Measurements from ENCODE around the gene GNA14. TPM values are rescaled to one million over a fixed set of nuclear protein-coding genes. Genes with fewer than 3 reads are reported as not detected.
A peak's percentile ranks its signal among the peaks of the same experiment; 100 is the strongest.
"Not testable (repeated sequence)": the region's sequence is repeated elsewhere in the genome, so short reads cannot be mapped to it uniquely, and the experiment has no call there.

The GNA14 gene
- total and polyA plus RNA-seq, 2 donors (not counting 3 experiments of a cell fraction or from before 2014, with no cell fraction given): 2.1 to 3.3 TPM

GRCh38 chr9:77418226-77418625, 229.9 kb downstream of the GNA14 start:
- Histone ChIP-seq H3K27me3 (ENCODE audit: control insufficient read depth in 2 of 2, insufficient read depth in 2 of 2, low read length in 2 of 2) (no peaks in the 10 kb centered on the region), H3K36me3 (ENCODE audit: control insufficient read depth in 2 of 2, extremely low read depth in 1 of 2, insufficient read depth in 2 of 2, low read length in 2 of 2) (no peaks in the 10 kb centered on the region), H4K20me1 (replicated peaks; ENCODE audit: control insufficient read depth, extremely low read depth, insufficient read depth, low read length) (no peaks in the 10 kb centered on the region), H3K9ac (replicated peaks; ENCODE audit: extremely low read depth, insufficient read depth, low read length) (no peak overlapping the region), H3K9me3 (replicated peaks; ENCODE audit: control insufficient read depth, insufficient read depth, low read length) (no peaks in the 10 kb centered on the region), H3K4me3 (replicated peaks in 1 of 3; ENCODE audit: insufficient read depth in 1 of 3, low read depth in 1 of 3, low read length in 3 of 3) (no peak overlapping the region), H3K79me2 (ENCODE audit: control insufficient read depth, insufficient read depth, low read length) (no peaks in the 10 kb centered on the region), H3K4me1 (ENCODE audit: control insufficient read depth, extremely low read depth, insufficient read depth, low read length) (peaks cover 48% of the 10 kb centered on the region), H2AFZ (ENCODE audit: low read depth, low read length) (no peak overlapping the region), H3K27ac (ENCODE audit: insufficient read depth, low read depth, low read length) (no peak overlapping the region), H3K4me2 (ENCODE audit: insufficient read depth, low read length) (no peak overlapping the region), H3K9me1 (replicated peaks; ENCODE audit: control insufficient read depth, extremely low read depth, insufficient read depth, low read length) (no peaks in the 10 kb centered on the region)
- ChIA-PET CTCF (interaction anchor here (1.0 to 3.0 kb wide), 7 partner anchors 12 to 126 kb away, joined by 3 to 20 read pairs (median 4); no protein-coding TSS in a partner anchor), POLR2A (no interaction called here)
- intact Hi-C loops (cut with micrococcal nuclease): no loop called here
- dilution Hi-C loops (cut with MboI; ENCODE audit: extremely low pct_ligation_motif_present, low sequenced_read_pairs): no loop called here
- no TSS peak for BruUV-seq (replicated peaks)
- FAIRE-seq: no peak
- no peak for TF ChIP-seq FOS (IDR thresholded peaks at IDR 0.05; ENCODE audit: borderline replicate concordance, insufficient read depth, low read length)
- DNase-seq (ENCODE audit: low read depth, low spot score): no peak

GRCh38 chr9:77417566-77417965, 230.6 kb downstream of the GNA14 start:
- Histone ChIP-seq H4K20me1 (replicated peaks; ENCODE audit: control insufficient read depth, extremely low read depth, insufficient read depth, low read length) (no peaks in the 10 kb centered on the region), H3K27me3 (ENCODE audit: control insufficient read depth in 2 of 2, insufficient read depth in 2 of 2, low read length in 2 of 2) (no peaks in the 10 kb centered on the region), H3K9me3 (replicated peaks; ENCODE audit: control insufficient read depth, insufficient read depth, low read length) (no peaks in the 10 kb centered on the region), H3K4me2 (ENCODE audit: insufficient read depth, low read length) (peak overlapping the region; percentile 69), H3K4me1 (ENCODE audit: control insufficient read depth, extremely low read depth, insufficient read depth, low read length) (peaks cover 45% of the 10 kb centered on the region), H3K36me3 (ENCODE audit: control insufficient read depth in 2 of 2, extremely low read depth in 1 of 2, insufficient read depth in 2 of 2, low read length in 2 of 2) (no peaks in the 10 kb centered on the region), H3K9ac (replicated peaks; ENCODE audit: extremely low read depth, insufficient read depth, low read length) (no peak overlapping the region), H3K9me1 (replicated peaks; ENCODE audit: control insufficient read depth, extremely low read depth, insufficient read depth, low read length) (no peaks in the 10 kb centered on the region), H3K79me2 (ENCODE audit: control insufficient read depth, insufficient read depth, low read length) (no peaks in the 10 kb centered on the region), H2AFZ (ENCODE audit: low read depth, low read length) (peak overlapping the region; percentile 10), H3K4me3 (replicated peaks in 1 of 3; ENCODE audit: insufficient read depth in 1 of 3, low read depth in 1 of 3, low read length in 3 of 3) (no peak overlapping the region), H3K27ac (ENCODE audit: insufficient read depth, low read depth, low read length) (peak overlapping the region; percentile 24)
- dilution Hi-C loops (cut with MboI; ENCODE audit: extremely low pct_ligation_motif_present, low sequenced_read_pairs) (no loop called here), intact Hi-C loops (cut with micrococcal nuclease) (no loop called here)
- peak; percentile 72 for DNase-seq (ENCODE audit: low read depth, low spot score)
- TF ChIP-seq FOS (IDR thresholded peaks at IDR 0.05; ENCODE audit: borderline replicate concordance, insufficient read depth, low read length) (peak; percentile 41), EZH2 (IDR thresholded peaks at IDR 0.05; ENCODE audit: borderline replicate concordance, low read depth, low read length, severe bottlenecking) (no peak)
- BruUV-seq (replicated peaks): no TSS peak
- CTCF ChIA-PET: interaction anchor here (1.0 to 3.0 kb wide), 7 partner anchors 13 to 126 kb away, joined by 3 to 20 read pairs (median 4); no protein-coding TSS in a partner anchor
- POLR2A ChIA-PET: no interaction called here
- FAIRE-seq: peak; percentile 44

- dilution Hi-C loops (cut with MboI; ENCODE audit: extremely low pct_ligation_motif_present, low sequenced_read_pairs); POLR2A ChIA-PET; H3K27ac ChIP-seq (ENCODE audit: insufficient read depth, low read depth, low read length); H3K27me3 ChIP-seq (ENCODE audit: control insufficient read depth in 2 of 2, insufficient read depth in 2 of 2, low read length in 2 of 2); H3K9me1 ChIP-seq (replicated peaks; ENCODE audit: control insufficient read depth, extremely low read depth, insufficient read depth, low read length); H3K4me2 ChIP-seq (ENCODE audit: insufficient read depth, low read length); H2AFZ ChIP-seq (ENCODE audit: low read depth, low read length); BruUV-seq (replicated peaks); CTCF ChIA-PET; intact Hi-C loops (cut with micrococcal nuclease); H4K20me1 ChIP-seq (replicated peaks; ENCODE audit: control insufficient read depth, extremely low read depth, insufficient read depth, low read length); H3K36me3 ChIP-seq (ENCODE audit: control insufficient read depth in 2 of 2, extremely low read depth in 1 of 2, insufficient read depth in 2 of 2, low read length in 2 of 2); H3K4me3 ChIP-seq (replicated peaks in 1 of 3; ENCODE audit: insufficient read depth in 1 of 3, low read depth in 1 of 3, low read length in 3 of 3); H3K9me3 ChIP-seq (replicated peaks; ENCODE audit: control insufficient read depth, insufficient read depth, low read length); DNase-seq (ENCODE audit: low read depth, low spot score); H3K79me2 ChIP-seq (ENCODE audit: control insufficient read depth, insufficient read depth, low read length); H3K4me1 ChIP-seq (ENCODE audit: control insufficient read depth, extremely low read depth, insufficient read depth, low read length); FAIRE-seq; H3K9ac ChIP-seq (replicated peaks; ENCODE audit: extremely low read depth, insufficient read depth, low read length): not testable (repeated sequence)
Observed at GRCh38 chr9:77408521-77408920, 239.6 kb downstream of the GNA14 start.
